NCI-H187 (cell line): ENCODE results near the gene HRK.
"Not testable (repeated sequence)": the region's sequence is repeated elsewhere in the genome, so short reads cannot be mapped to it uniquely, and the experiment has no call there.

ENCODE experiments used
- DNase-seq, 2 experiments: peaks; one replicate each; lab custom pipeline; 2025; lab: John Stamatoyannopoulos, UW

HRK gene

DNA sequence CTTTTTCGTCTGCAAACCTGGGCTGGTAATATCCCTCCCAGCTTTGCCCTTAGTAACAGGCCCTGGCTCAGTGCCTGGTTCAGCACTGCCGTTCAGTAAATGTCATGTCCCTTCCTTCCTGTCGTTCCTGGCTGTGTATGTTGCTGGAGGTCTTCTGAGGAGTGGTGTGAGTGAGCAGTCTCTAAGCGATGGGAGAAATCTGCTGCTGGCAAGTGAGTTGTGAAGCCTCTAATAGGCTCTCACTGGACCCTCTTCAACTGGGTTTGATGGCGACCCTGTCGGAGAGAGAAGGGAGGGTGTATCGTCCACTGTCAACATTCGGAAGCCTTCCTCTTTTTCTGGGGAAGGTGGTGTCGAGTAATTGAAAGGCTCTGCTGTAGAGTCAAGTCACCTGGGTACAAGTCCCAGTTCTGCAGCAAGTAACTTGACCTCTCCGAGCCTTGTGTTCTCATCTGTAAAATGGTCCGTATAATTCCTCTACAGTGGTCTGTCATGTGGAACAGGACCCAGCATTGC lies 62.8 kb downstream of the HRK start:
- DNase-seq = no peak

DNA sequence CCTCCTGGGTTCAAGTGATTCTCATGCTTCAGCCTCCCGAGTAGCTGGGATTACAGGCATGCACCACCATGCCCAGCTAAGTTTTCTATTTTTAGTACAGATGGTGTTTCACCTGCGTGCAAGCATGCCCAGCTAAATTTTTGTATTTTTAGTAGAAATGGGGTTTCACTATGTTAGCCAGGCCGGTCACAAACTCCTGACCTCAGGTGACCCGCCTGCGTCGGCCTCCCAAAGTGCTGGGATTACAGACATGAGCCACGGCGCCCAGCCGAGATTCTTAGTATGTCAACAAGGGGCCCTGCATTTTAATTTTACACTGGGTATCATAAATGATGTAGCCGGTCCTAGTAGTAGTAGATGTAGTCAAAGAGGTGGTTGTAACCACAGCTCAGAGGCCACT lies 66.5 kb downstream of the HRK start:
- DNase-seq = not testable (repeated sequence)

DNA sequence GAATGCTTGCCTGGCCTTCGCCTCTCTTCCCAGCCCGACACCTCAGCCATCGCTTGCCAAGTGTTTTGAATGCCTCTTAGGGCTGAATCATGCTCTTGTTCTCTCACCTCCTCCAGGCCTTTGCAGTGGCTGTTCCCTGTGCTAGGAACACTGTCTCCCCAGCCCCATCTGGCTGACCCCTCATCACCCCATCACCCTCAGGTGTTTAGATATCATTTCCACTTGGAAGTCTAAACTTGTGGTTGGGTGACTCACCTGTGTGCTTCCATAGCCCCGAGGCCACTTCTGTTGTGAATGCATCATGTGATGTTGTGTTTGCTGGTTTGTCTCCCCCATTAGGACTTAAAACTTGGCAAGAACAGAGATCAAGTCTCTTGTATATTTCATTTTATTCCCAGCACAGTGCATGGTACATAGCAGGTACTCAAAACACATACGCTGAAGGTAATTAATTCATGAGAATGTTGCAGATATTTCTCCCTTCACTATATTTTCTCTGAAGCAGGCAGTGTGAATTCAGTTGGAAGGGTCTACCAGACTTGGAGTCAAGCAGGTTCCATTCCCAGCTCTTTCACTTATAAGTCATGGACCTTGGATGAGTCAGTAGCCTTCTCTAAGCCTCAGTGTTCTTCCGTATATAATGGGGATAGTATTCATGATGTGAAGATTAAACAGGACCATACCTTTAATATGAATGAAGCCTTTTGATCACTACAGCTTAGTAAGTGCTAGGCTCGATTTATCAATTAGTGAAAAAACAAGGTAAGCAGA lies 67.8 kb downstream of the HRK start:
- DNase-seq = no peak

- DNase-seq = no peak
Measured at GRCh38 chr12:116812238-116812637, 69.0 kb downstream of the HRK start.

- no peak for DNase-seq
Measured at GRCh38 chr12:116808113-116809105, 72.8 kb downstream of the HRK start.

DNA sequence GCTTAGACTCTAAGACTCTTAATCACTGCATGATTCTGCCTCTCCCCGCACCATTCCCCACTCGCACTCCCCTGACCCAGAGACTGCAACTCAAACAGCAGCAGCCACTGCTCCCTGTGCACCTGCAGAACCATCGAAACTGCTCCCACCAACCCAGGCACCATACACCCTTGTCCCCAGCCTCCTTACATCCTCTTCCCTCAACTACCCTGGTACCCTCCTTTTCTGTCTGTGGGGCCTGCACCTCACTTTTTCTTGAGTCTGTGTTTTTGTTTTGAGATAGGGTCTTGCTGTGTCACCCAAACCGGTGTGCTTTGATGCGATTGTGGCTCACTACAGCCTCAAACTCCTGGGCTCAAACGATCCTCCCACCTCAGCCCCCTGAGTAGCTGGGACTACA lies 73.7 kb downstream of the HRK start:
- no peak for DNase-seq

GRCh38 chr12:116806845-116807440 lies 74.3 kb downstream of the HRK start:
- no peak for DNase-seq
